ENCODE measurements around the gene CWC22. TPM values are rescaled to one million over a fixed set of nuclear protein-coding genes. Genes with fewer than 3 reads are reported as not detected.
"Not testable (repeated sequence)": the region's sequence is repeated elsewhere in the genome, so short reads cannot be mapped to it uniquely, and the experiment has no call there.

Gene CWC22
- 4.9 and 6.8 TPM in 2 replicates for total RNA-seq (2014; rRNA removed; shearing (Covaris generic); ENCODE audit: low replicate concordance)

GRCh38 chr2:180006781-180007579 lies at the start of gene CWC22:
Gene CWC22, minus strand, starts transcription at chr2:180007297. Its CDS starts 13,956 bp downstream, at chr2:179993341.
- peak; percentile 90 for DNase-seq (ENCODE audit: low read depth)

DNA sequence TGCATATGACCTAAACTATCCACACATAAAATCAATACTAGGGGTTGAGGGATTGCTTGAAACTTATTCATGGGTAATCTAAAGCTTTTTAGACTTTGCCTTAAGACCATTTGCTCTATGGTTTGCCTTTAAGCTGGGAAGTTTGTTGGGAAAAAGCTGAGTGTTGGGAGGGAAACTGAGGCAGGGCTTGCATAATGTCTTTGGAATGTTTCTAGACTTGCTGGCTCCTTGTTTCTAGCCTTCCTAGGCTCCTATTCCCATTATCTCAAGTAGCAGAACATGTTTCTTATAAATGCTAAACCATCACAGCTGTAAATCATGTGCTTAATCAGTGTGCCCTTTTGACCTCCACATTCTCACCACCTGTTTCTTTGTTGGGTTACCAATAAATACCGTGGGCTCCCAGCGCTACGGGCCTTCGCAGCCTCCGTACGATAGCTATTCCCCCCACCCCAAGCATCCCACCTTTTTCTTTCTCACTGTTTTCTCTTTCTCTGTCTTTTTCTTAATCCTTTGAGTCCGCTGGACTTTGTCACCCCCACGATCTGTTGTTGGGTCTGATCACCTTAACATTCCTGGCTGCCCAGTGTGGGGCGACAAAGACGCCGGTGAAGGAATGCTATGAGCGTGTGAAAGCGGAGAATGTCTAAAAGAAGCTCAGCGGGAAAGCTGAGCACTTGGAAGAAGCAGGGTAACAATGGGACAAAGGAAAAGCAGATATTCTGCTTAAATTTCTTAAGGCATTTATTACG lies 49.4 kb upstream of the CWC22 start:
- DNase-seq (ENCODE audit: low read depth): no peak
- in situ Hi-C loops (cut with HindIII; ENCODE audit: low pct_unique_long_range_greater_than_20kb, low sequenced_read_pairs): no loop called here

More at GRCh38 chr2:180006781-180007579, at the start of gene CWC22:
- in situ Hi-C loops (cut with HindIII; ENCODE audit: low pct_unique_long_range_greater_than_20kb, low sequenced_read_pairs): no loop called here

GRCh38 chr2:180054576-180054975 lies 47.5 kb upstream of the CWC22 start:
- DNase-seq (ENCODE audit: low read depth); in situ Hi-C loops (cut with HindIII; ENCODE audit: low pct_unique_long_range_greater_than_20kb, low sequenced_read_pairs): not testable (repeated sequence)

DNA sequence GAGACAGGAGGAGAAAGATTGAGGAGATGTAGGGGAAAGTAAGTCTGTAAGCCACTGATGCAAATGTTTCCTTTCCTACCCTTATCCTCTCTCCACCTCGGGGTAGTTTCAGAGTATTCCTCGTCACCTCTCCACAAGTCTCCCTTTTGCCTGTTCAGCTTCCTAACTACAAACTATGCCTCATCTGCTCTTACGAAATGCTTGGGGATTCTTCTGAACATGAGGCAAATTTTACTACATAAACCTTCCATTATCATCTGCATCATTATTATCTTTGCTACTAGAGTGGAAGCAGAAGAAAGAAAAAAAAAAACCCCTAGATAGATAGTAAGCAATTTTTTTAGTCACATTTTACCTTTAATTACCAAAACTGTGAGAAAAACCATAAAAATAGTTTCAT lies 43.1 kb upstream of the CWC22 start:
- in situ Hi-C loops (cut with HindIII; ENCODE audit: low pct_unique_long_range_greater_than_20kb, low sequenced_read_pairs): no loop called here
- no peak for DNase-seq (ENCODE audit: low read depth)

- no peak for DNase-seq (ENCODE audit: low read depth)
- in situ Hi-C loops (cut with HindIII; ENCODE audit: low pct_unique_long_range_greater_than_20kb, low sequenced_read_pairs): no loop called here
Measured at GRCh38 chr2:180048251-180048650, 41.2 kb upstream of the CWC22 start.

GRCh38 chr2:180046776-180047175 lies 39.7 kb upstream of the CWC22 start:
- in situ Hi-C loops (cut with HindIII; ENCODE audit: low pct_unique_long_range_greater_than_20kb, low sequenced_read_pairs): no loop called here
- DNase-seq (ENCODE audit: low read depth): no peak

- in situ Hi-C loops (cut with HindIII; ENCODE audit: low pct_unique_long_range_greater_than_20kb, low sequenced_read_pairs): no loop called here
- no peak for DNase-seq (ENCODE audit: low read depth)
Measured at GRCh38 chr2:180046202-180046601, 39.1 kb upstream of the CWC22 start.

DNA sequence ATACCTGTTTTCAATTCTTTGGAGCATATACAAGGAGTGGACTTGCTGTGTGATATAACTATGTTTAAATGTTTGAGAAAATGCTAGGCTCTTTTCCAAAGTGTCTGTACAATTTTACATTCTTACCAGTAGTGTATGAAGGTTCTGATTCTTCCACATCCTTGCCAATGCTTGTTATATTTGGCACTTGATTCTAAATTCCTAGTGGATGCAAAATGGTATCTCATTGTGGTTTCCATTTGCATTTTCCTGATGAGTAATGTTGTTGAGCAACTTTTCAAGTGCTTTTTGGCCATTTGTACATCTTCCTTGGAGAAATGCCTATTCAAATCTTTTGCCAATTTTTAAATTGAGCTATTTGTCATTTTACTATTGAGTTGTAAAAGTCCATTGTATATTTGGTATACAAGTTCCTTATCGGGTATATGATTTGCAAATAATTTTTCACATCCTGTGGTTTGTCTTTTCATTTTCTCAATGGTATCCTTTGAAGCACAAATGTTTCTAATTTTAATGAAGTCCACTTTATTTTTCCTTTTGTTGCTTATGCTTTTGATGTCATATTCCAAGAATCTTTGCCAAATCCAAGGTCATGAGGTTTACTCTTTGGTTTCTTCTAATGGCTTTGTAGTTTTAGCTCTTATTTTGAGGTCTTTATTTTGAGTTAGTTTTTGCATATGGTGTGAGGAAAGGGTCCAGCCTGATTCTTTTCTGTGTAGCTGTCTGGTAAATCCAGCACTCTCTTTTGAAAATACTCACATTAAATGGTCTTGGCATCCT lies 33.2 kb upstream of the CWC22 start:
- DNase-seq (ENCODE audit: low read depth): peak; percentile 5

GRCh38 chr2:180038997-180039396 lies 31.9 kb upstream of the CWC22 start:
- in situ Hi-C loops (cut with HindIII; ENCODE audit: low pct_unique_long_range_greater_than_20kb, low sequenced_read_pairs): no loop called here
- DNase-seq (ENCODE audit: low read depth): no peak

More for the DNA sequence above, 33.2 kb upstream of the CWC22 start:
- in situ Hi-C loops (cut with HindIII; ENCODE audit: low pct_unique_long_range_greater_than_20kb, low sequenced_read_pairs): no loop called here

GRCh38 chr2:180033993-180034894 lies 27.1 kb upstream of the CWC22 start:
- DNase-seq (ENCODE audit: low read depth): peak; percentile 8

GRCh38 chr2:180029575-180029974 lies 22.5 kb upstream of the CWC22 start:
- no peak for DNase-seq (ENCODE audit: low read depth)

More at GRCh38 chr2:180033993-180034894, 27.1 kb upstream of the CWC22 start:
- in situ Hi-C loops (cut with HindIII; ENCODE audit: low pct_unique_long_range_greater_than_20kb, low sequenced_read_pairs): no loop called here

DNA sequence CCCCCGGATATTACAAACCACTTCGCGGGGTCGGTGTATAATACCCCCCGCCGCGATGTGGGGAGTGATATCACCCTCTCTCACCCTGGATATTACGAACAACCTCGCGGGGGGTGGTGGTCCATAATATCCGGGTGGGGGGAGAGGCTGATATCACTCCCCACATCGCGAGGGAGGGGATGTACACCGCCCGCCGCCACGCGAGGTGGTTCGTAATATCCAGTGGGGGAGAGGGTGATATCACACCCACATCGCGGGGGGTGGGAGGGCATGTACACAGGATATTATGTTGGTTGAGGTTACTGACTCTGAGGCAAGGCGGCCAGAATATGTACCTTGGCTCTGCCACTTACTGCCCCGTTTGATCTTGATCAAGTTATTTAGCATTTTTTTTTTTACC lies 14.8 kb upstream of the CWC22 start:
- in situ Hi-C loops (cut with HindIII; ENCODE audit: low pct_unique_long_range_greater_than_20kb, low sequenced_read_pairs): no loop called here
- no peak for DNase-seq (ENCODE audit: low read depth)

More at GRCh38 chr2:180029575-180029974, 22.5 kb upstream of the CWC22 start:
- in situ Hi-C loops (cut with HindIII; ENCODE audit: low pct_unique_long_range_greater_than_20kb, low sequenced_read_pairs): no loop called here

- in situ Hi-C loops (cut with HindIII; ENCODE audit: low pct_unique_long_range_greater_than_20kb, low sequenced_read_pairs): no loop called here
- DNase-seq (ENCODE audit: low read depth): peak; percentile 16
Measured at GRCh38 chr2:180017784-180018183, 10.7 kb upstream of the CWC22 start.

- DNase-seq (ENCODE audit: low read depth): no peak
- in situ Hi-C loops (cut with HindIII; ENCODE audit: low pct_unique_long_range_greater_than_20kb, low sequenced_read_pairs): no loop called here
Measured at GRCh38 chr2:180016937-180017336, 9.8 kb upstream of the CWC22 start.

- no peak for DNase-seq (ENCODE audit: low read depth)
- in situ Hi-C loops (cut with HindIII; ENCODE audit: low pct_unique_long_range_greater_than_20kb, low sequenced_read_pairs): no loop called here
Measured at GRCh38 chr2:180015951-180016709, 9.0 kb upstream of the CWC22 start.

GRCh38 chr2:180012523-180012922 lies 5.4 kb upstream of the CWC22 start:
- in situ Hi-C loops (cut with HindIII; ENCODE audit: low pct_unique_long_range_greater_than_20kb, low sequenced_read_pairs): no loop called here
- DNase-seq (ENCODE audit: low read depth): no peak

GRCh38 chr2:180010701-180011100 lies 3.6 kb upstream of the CWC22 start:
- in situ Hi-C loops (cut with HindIII; ENCODE audit: low pct_unique_long_range_greater_than_20kb, low sequenced_read_pairs): no loop called here
- no peak for DNase-seq (ENCODE audit: low read depth)

All from Caki2 (cell line).